Fibroblast of the aortic adventitia (primary cell): ENCODE measurements around the gene LGALS3. TPM values are rescaled to one million over a fixed set of nuclear protein-coding genes. Genes with fewer than 3 reads are reported as not detected.

Experiments used
- DNase-seq: peaks from one replicate; pipeline ENCODE4 v3.0.0-alpha.2; 2010; ENCODE audit warnings: low read depth
- H3K4me3 ChIP-seq: 2 replicates; pipeline ENCODE4 v1.5.1; 2011; ENCODE audit warnings: low read depth, mild to moderate bottlenecking, control low read depth, low read length, moderate library complexity
- total RNA-seq: library from RNA; depleted of rRNA; stranded (reverse); fragments of >200 nt; gene quantifications from 2 replicates; pipeline ENCODE4 v1.2.3, GENCODE V29; 2012; ENCODE audit warnings: low replicate concordance
- TF ChIP-seq, protein P1 (sequence below): IDR thresholded peaks from 2 replicates; pipeline ENCODE4 v1.5.1; 2011; ENCODE audit warnings: mild to moderate bottlenecking, low read length, control low read depth, inconsistent platforms; ENCODE audit not compliant: insufficient read depth

Gene LGALS3
- total RNA-seq, 1 donor: 475 TPM

DNA sequence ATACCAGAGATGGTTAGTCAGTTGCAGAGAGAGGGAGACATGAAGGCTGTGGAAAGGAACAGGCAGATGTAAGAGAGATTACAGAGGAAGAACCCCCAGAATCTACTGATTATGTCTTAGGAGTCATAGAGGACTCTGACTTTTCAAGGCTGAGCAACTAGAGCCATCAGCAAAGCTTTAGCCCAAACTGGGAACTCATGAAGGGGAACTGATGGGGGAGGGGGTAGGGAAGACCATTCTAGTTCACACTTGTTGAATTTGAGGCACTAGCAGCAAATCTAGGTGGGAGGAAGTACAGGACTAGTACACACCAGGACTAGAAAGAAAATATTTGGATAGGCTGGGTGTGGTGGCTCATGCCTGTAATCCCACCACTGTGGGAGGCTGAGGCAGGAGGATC, 10.1 kb downstream of the LGALS3 start:
- DNase-seq: no peak
- TF ChIP-seq, protein P1, sequence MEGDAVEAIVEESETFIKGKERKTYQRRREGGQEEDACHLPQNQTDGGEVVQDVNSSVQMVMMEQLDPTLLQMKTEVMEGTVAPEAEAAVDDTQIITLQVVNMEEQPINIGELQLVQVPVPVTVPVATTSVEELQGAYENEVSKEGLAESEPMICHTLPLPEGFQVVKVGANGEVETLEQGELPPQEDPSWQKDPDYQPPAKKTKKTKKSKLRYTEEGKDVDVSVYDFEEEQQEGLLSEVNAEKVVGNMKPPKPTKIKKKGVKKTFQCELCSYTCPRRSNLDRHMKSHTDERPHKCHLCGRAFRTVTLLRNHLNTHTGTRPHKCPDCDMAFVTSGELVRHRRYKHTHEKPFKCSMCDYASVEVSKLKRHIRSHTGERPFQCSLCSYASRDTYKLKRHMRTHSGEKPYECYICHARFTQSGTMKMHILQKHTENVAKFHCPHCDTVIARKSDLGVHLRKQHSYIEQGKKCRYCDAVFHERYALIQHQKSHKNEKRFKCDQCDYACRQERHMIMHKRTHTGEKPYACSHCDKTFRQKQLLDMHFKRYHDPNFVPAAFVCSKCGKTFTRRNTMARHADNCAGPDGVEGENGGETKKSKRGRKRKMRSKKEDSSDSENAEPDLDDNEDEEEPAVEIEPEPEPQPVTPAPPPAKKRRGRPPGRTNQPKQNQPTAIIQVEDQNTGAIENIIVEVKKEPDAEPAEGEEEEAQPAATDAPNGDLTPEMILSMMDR: no peak
- H3K4me3 ChIP-seq: no peak overlapping the region

DNA sequence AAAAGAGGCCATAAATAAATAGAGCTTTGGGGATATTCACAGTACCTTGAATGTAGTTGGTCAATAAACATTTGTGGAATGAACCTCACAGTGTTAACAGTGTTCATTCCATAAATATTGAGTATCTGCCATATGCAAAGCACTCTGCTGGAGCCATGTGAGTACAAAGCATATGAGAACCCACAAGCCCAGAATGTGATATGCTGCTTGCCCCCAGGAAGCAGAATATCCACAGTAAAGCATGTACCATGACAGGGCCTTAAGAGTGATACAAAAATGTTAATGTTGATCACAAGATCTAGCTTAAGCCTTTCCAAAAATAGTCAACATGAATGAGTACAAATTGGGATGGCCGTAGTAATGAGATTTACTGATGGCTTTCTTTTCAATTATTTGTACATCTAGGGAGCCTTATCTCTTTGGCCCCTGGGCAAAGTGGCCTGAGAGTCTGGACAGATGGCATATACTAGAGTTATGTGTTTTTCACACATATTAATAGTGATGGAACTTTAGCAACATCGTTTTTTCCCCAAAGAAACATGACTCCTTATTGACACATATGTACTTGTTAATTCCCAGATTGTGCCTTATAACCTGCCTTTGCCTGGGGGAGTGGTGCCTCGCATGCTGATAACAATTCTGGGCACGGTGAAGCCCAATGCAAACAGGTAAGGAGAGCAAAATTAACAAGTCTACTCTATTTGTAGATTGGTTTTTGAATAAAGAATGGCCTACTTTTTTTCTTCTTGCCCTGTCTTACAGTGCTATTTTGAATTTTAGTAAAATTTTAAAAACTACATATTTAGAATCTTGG, 10.9 kb downstream of the LGALS3 start:
- TF ChIP-seq, protein P1: no peak
- DNase-seq: no peak
- no peak overlapping the region for H3K4me3 ChIP-seq

DNA sequence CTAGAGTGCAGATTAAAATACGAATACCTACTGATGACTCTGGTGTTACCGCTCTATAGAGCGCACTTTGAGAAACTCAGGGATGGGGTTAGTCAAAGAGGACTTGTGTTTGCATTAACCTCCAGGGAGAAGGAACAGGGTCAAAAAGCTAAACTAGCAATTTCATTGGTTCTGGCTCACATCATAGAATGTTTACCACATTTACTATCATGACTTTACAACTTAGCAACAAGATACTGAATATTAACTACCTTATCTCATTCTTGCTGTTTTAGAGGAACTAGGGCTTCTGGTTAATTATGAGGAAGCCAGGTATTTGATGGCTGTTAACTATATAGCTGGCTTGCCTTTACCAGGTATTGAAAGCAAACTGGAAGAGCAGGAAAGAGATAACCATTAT, 12.8 kb downstream of the LGALS3 start:
- no peak overlapping the region for H3K4me3 ChIP-seq
- no peak for DNase-seq
- TF ChIP-seq, protein P1: no peak

DNA sequence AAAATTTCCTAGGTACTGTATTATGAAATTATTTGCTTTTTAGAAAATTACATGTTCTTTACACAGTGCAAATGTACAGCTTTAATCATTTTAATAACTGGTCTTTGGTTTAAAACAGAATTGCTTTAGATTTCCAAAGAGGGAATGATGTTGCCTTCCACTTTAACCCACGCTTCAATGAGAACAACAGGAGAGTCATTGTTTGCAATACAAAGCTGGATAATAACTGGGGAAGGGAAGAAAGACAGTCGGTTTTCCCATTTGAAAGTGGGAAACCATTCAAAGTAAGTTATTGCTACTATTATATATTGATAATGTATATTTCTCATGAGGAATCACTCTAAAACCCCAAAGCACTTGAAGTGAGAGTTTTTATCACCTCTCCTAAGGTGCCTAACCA, 13.4 kb downstream of the LGALS3 start:
- H3K4me3 ChIP-seq: no peak overlapping the region
- TF ChIP-seq, protein P1: no peak
- DNase-seq: no peak

DNA sequence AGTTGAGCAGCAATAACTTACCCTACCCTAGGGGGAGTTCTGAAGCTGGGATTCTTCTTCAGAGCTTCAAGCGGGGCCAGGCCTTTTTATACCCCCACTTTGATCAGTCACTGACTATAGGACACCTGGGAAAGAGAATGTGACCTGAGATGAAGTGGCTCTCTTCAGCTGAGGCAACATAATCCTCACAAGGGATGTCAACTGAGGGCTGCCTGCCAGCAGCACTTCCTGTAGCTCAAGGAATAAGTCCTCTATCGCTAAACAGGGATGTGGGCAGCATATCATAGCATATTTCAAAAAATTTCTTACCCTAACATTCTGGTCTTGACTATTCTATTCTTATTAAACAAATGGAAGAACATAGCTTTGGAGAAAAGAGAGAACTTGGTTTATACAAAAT, 17.4 kb downstream of the LGALS3 start:
- TF ChIP-seq, protein P1: no peak
- H3K4me3 ChIP-seq: no peak overlapping the region
- DNase-seq: no peak

DNA sequence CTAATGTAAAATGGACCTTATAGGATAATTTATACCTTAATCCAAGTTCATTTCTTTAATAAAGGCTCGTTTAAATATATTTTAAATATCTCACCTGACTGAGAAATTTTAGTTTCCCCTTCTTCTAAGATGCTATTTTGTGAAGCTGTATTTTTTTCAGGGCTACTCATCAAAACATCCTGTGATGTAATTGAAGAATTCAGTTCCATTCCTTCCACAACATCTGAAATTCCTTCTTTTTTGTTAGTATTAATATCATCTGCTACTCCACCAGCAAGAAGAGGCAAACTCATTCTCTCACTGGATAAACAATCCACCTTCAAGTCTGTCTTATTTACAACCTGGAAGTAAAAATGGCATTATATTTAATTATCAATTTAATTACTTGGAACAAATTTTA, 22.5 kb downstream of the LGALS3 start:
- no peak for DNase-seq
- no peak overlapping the region for H3K4me3 ChIP-seq
- TF ChIP-seq, protein P1: no peak
